ENCODE measurements around the gene STK38.
"Not testable (repeated sequence)": the region's sequence is repeated elsewhere in the genome, so short reads cannot be mapped to it uniquely, and the experiment has no call there.

The STK38 gene

GRCh38 chr6:36590237-36590636 is 43.0 kb upstream of the STK38 start:
- Histone ChIP-seq H3K4me3 (no peak overlapping the region), H3K27ac (no peak overlapping the region)
- no peak for TF ChIP-seq CTCF (IDR thresholded peaks at IDR 0.05)
- no peak for DNase-seq (ENCODE audit: low spot score)

GRCh38 chr6:36589025-36589400 is 41.7 kb upstream of the STK38 start:
- DNase-seq (ENCODE audit: low spot score); H3K4me3 ChIP-seq; H3K27ac ChIP-seq: not testable (repeated sequence)

GRCh38 chr6:36586606-36587005 is 39.3 kb upstream of the STK38 start:
- TF ChIP-seq CTCF (IDR thresholded peaks at IDR 0.05), result no peak
- DNase-seq (ENCODE audit: low spot score), result no peak
- H3K4me3 ChIP-seq, result no peak overlapping the region
- no peak overlapping the region for H3K27ac ChIP-seq

GRCh38 chr6:36581716-36582115 is 34.4 kb upstream of the STK38 start:
- no peak for TF ChIP-seq CTCF (IDR thresholded peaks at IDR 0.05)
- H3K4me3 ChIP-seq, result no peak overlapping the region
- no peak for DNase-seq (ENCODE audit: low spot score)
- no peak overlapping the region for H3K27ac ChIP-seq

- no peak for TF ChIP-seq CTCF (IDR thresholded peaks at IDR 0.05)
- H3K4me3 ChIP-seq, result no peak overlapping the region
- DNase-seq (ENCODE audit: low spot score), result no peak
- peak overlapping the region; percentile 43 to 60 for H3K27ac ChIP-seq
Observed at GRCh38 chr6:36580184-36580526, 32.9 kb upstream of the STK38 start.

GRCh38 chr6:36578431-36578830 is 31.2 kb upstream of the STK38 start:
- Histone ChIP-seq H3K27ac (no peak overlapping the region), H3K4me3 (no peak overlapping the region)
- DNase-seq (ENCODE audit: low spot score), result no peak
- no peak for TF ChIP-seq CTCF (IDR thresholded peaks at IDR 0.05)

- H3K27ac ChIP-seq, result peak overlapping the region in 1 of 2 donors; percentile 5
- no peak for DNase-seq (ENCODE audit: low spot score)
- no peak overlapping the region for H3K4me3 ChIP-seq
- no peak for TF ChIP-seq CTCF (IDR thresholded peaks at IDR 0.05)
Observed at GRCh38 chr6:36578030-36578429, 30.8 kb upstream of the STK38 start.

- no peak overlapping the region for H3K4me3 ChIP-seq
- no peak overlapping the region for H3K27ac ChIP-seq
- TF ChIP-seq CTCF (IDR thresholded peaks at IDR 0.05), result no peak
- DNase-seq (ENCODE audit: low spot score), result no peak
Observed at GRCh38 chr6:36577301-36577700, 30.0 kb upstream of the STK38 start.
